ENCODE data around the gene UQCRC2.

DNA sequence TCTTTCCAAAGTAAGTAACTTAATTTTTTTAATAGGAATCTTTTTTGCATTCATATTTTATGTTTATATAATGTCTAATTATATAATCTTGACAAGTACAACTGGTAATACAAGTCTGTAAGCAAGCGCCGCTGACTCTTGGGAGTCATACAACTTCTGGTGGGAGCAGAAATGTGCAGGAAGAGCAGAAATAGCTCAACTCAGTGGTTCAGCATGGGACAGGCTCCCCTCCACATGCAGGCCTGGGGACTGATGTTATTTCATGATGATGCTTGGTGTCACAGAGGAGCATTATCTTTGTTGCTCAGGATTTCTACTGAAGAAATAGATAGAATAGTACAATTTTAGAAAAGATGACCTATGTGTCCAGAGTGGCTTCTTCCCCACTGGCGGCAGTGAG lies 10.7 kb downstream of the UQCRC2 start:
- TF ChIP-seq, protein P1, sequence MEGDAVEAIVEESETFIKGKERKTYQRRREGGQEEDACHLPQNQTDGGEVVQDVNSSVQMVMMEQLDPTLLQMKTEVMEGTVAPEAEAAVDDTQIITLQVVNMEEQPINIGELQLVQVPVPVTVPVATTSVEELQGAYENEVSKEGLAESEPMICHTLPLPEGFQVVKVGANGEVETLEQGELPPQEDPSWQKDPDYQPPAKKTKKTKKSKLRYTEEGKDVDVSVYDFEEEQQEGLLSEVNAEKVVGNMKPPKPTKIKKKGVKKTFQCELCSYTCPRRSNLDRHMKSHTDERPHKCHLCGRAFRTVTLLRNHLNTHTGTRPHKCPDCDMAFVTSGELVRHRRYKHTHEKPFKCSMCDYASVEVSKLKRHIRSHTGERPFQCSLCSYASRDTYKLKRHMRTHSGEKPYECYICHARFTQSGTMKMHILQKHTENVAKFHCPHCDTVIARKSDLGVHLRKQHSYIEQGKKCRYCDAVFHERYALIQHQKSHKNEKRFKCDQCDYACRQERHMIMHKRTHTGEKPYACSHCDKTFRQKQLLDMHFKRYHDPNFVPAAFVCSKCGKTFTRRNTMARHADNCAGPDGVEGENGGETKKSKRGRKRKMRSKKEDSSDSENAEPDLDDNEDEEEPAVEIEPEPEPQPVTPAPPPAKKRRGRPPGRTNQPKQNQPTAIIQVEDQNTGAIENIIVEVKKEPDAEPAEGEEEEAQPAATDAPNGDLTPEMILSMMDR (IDR thresholded peaks at IDR 0.05), result no peak
- no peak for TF ChIP-seq POLR2AphosphoS5 (IDR thresholded peaks at IDR 0.05)
